NCI-H2081 (cell line): ENCODE results near the gene CGB2.
"Not testable (repeated sequence)": the region's sequence is repeated elsewhere in the genome, so short reads cannot be mapped to it uniquely, and the experiment has no call there.

ENCODE experiments used
- DNase-seq, 2 experiments: peaks; one replicate each; lab custom pipeline; 2025; lab: John Stamatoyannopoulos, UW

Gene CGB2

DNA sequence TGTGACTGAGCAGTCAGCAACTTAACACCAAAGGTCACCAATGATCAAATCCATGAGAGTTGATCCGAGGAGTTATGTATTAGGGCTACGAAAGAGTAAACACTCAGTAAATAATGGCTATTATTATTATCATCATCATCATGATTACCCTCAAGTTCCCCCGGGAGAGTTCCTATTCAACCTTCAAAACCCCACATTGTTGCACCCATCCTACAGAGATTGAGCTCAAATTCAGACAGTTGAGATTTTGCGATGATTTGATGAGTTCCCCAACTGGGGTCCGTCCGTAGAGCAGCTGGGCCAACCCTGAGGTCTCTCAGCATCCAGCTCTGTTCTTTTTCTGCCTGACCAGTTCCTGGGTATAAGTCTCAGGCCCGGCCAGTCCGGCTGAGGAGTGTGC lies 6.4 kb downstream of the CGB2 start:
- DNase-seq, result not testable (repeated sequence)

DNA sequence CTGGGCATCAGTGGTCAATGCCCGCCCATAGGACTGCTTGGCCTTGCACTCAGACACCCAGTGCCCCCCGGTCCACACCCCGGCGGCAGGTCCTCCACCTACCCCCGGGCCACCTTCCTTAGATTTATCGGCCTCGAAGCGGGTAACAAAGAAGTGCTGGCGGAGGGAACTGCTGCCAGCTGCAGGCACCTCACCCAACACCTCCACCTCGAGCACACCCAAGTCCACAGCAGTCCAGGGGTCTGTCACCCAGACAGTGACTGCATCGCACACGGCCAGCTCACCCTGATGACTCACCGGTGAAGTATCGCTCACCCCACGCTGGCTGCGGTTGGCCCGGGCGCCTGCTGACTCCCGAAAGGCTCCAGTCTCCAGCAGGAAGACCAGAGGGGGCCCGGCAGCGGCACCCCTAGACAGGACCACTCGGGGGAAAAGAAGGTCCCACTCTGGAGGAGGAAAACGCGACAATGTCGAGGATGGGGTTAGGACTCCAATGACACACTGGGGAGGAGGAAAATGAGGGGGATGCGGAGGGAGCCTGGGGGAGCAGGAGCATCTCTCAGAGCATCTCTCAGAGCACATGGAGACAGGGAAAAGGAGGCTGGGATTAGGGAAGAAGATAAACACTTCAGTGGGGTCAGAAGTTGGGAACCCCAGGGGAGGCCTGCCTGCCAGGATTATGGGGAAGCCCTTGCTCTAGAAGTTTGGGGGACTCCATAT lies 7.0 kb downstream of the CGB2 start:
- not testable (repeated sequence) for DNase-seq

DNA sequence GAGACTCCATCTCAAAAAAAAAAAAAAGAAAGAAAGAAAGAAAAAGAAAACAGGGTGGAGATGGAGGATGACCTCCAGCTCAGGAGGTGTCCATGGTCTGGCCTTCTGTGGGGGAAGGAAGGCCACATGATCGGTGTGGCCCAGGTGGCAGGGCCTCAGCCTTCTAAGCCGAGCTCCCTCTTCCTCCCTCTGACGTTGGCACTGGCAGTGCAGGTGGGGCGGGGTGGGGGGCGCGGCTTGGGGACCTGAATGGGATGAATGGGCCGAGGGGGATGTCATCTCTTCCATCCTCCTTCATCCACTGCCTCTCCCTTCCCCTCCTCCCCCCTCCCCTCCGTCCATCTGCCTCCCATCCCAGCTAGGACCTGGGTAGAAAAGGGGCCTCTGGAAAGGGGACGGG lies 8.0 kb downstream of the CGB2 start:
- not testable (repeated sequence) for DNase-seq

DNA sequence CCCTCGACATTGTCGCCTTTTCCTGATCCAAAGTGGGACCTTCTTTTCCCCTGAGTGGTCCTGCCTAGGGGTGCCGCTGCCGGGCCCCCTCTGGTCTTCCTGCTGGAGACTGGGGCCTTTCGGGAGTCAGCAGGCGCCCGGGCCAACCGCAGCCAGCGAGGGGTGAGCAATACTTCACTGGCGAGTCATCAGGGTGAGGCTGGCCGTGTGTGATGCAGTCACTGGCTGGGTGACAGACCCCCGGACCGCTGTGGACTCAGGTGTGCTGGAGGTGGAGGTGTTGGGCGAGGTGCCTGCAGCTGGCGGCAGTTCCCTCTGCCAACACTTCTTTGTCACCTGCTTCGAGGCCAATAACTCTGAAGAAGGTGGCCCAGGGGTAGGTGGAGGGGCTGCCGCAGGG lies 10.5 kb downstream of the CGB2 start:
- DNase-seq, result no peak

DNA sequence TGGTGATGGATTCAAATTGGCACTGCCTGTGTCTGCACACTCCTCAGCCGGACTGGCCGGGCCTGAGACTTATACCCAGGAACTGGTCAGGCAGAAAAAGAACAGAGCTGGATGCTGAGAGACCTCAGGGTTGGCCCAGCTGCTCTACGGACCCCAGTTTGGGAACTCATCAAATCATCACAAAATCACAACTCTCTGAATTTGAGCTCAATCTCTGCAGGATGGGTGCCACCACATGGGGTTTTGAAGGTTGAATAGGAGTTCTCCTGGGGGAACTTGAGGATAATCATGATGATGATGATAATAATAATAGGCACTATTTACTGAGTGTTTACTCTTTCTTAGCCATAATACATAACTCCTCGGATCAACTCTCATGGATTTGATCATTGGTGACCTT lies 11.0 kb downstream of the CGB2 start:
- DNase-seq, result not testable (repeated sequence)

DNA sequence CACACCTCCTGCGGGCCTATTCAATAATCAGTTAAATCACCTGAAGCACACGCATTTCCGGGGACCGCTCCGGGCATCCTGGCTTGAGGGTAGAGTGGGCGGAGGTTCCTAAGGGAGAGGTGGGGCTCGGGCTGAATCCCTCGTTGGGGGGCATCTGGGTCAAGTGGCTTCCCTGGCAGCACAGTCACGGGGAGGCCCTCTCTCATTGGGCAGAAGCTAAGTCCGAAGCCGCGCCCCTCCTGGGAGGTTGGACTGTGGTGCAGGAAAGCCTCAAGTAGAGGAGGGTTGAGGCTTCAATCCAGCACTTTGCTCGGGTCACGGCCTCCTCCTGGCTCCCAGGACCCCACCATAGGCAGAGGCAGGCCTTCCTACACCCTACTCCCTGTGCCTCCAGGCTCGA lies 11.9 kb downstream of the CGB2 start, which contains the start of gene CGB5:
Gene CGB5, plus strand, starts transcription at position 301 of the 400 bp plus-strand sequence. CDS start 362 bp downstream, outside the sequence.
- not testable (repeated sequence) for DNase-seq

DNA sequence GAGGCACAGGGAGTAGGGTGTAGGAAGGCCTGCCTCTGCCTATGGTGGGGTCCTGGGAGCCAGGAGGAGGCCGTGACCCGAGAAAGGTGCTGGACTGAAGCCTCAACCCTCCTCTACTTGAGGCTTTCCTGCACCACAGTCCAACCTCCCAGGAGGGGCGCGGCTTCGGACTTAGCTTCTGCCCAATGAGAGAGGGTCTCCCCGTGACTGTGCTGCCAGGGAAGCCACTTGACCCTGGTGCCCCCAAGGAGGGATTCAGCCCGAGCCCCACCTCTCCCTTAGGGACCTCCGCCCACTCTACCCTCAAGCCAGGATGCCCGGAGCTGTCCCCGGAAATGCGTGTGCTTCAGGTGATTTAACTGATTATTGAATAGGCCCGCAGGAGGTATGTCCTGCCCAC lies 17.3 kb downstream of the CGB2 start, which contains the start of gene CGB8:
Gene CGB8, minus strand, starts transcription at position 101 of the 400 bp plus-strand sequence. CDS start 372 bp downstream, outside the sequence.
- not testable (repeated sequence) for DNase-seq

DNA sequence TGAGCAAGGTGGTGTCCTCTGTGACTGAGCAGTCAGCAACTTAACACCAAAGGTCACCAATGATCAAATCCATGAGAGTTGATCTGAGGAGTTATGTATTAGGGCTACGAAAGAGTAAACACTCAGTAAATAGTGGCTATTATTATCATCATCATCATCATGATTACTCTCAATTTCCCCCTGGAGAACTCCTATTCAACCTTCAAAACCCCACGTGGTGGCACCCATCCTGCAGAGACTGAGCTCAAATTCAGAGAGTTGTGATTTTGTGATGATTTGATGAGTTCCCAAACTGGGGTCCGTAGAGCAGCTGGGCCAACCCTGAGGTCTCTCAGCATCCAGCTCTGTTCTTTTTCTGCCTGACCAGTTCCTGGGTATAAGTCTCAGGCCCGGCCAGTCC lies 18.1 kb downstream of the CGB2 start:
- DNase-seq, result not testable (repeated sequence)

DNA sequence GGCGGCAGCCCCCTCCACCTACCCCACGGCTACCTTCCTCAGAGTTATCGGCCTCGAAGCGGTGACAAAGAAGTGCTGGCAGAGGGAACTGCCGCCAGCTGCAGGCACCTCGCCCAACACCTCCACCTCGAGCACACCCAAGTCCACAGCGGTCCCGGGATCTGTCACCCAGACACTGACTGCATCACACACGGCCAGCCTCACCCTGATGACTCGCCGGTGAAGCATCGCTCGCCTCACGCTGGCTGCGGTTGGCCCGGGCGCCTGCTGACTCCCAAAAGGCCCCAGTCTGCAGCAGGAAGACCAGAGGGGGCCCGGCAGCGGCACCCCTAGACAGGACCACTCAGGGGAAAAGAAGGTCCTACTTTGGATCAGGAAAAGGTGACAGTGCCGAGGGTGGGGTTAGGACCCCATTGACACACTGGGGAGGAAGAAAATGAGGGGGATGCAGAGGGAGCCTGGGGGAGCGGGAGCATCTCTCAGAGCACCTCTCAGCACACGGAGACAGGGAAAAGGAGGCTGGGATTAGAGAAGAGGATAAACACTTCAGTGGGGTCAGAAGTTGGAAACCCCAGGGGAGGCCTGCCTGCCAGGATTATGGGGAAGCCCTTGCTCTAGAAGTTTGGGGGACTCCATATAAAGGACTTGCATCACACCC lies 18.8 kb downstream of the CGB2 start:
- not testable (repeated sequence) for DNase-seq

DNA sequence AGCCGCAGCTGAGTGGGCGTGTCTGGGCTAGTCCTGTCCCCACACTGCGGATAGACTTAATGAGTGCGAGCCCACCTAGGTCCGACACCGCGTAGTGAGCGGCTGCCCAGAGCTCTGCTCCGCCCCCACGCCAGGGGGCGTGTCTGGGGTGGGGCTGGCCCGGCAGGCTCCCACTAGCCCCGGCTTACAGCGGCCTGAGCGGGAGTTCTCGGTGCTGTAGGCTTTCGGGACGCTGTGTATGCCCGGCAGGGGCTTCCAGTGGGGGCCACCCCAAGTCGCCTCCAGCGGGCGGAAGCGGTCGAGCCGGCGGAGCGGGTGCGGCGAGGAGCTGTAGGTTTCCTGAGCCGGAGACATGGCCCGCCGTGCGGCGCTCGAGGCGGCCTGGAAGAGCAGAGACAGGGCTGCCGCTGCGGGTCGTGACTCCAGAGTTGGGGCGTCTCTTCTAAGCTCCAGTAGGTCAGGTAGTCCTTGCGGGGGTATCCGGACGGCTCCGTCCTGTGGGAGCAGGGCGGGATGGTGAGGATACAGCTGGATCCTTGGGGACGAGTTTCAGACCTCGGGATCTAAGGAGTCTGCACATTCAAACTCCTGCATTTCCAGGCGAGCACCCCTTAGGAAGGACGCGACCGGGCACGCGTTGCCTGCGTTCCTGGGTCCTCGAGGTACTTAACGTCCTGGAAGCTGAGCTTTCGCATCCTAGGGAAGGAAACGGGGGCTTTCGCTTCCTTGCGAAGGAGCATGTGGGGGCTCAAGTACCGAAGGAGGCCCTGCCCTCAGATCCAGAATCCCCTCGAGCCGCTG lies 24.6 kb downstream of the CGB2 start:
- DNase-seq, result no peak

DNA sequence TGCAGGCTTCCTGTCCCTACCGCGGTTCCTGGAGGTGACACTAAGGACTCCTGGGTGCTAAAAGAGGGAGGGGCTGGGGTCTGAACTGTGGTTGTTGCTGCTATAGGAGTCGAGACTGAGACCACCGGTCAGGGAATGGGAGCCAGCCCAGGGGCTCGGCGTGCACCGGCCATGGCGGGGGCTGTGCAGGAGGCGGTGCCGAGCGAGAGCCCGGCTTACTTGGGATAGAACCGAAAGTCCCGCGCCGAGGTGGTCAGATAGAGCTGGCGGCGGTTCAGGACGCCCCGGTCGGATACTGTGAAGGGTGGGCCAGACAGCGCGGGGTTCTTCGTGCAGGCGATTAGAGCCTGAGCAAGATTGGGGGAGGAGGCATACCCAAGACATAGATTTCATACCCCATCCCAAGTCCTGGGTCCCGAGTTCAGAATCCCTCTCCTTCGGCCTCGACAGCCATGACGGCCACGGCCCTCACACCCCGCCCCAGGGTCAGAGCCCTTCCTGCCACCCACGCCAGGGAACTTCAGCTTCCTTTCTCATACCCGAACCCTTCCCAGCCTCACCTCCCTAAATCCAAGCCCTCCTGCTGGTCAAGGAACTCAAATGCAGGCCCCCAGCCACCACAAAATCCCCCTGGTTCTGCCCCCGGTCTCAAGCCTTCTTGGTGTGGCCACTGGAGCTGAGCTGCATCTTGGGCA lies 25.4 kb downstream of the CGB2 start:
- not testable (repeated sequence) for DNase-seq

DNA sequence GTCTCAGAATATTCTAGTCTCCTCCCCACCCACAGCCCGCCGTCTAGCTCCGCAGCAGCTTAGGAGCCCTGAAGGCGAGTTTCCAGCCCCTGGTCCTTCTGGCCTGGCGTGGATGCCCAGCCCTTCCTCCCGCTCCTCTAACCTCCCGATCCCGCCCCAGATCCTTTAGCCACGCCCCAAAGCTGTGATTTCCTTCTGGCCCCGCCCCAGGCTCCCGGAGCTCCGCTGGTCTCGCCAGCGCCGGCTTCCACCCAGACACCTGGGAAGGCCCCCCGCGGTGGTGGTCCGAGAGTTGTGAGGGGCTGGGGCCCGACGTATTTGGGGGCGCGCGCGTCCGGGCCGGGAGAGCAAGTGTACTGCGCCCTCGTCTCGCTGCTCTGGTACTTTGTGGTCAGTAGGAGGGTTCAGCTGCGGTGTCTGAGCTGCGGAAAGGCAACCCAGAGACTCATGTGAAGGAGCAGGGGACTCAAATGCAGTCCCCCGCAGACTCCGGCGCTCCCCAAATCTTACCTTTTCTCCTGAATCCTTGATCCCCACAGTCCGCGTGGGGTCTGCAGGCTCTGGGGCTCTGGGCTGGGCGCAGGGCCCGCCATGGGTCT lies 26.0 kb downstream of the CGB2 start, which contains the start of gene CGB7:
Gene CGB7, minus strand, starts transcription at position 114 of the 599 bp plus-strand sequence. CDS start 2,374 bp downstream, outside the sequence.
- DNase-seq, result no peak

DNA sequence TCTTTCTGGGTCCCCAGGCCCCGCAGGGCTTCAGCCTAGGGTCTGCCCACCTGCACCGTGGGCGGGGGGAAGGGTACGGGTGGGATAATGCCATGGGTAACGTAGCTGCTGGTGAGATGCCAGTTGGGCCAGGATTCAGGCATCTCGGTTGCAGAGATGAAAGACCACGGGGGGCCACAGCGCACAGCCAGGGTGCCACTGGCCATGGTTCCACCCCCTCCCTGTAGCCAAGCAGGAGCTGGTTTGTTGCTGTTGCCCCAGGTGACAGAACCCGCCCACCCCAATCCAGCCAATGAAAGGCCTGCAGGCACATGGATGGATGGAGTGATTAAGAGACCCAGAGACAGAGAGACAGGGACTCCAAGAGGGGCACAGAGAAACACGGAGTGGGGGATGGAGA lies 26.9 kb downstream of the CGB2 start:
- DNase-seq, result no peak

DNA sequence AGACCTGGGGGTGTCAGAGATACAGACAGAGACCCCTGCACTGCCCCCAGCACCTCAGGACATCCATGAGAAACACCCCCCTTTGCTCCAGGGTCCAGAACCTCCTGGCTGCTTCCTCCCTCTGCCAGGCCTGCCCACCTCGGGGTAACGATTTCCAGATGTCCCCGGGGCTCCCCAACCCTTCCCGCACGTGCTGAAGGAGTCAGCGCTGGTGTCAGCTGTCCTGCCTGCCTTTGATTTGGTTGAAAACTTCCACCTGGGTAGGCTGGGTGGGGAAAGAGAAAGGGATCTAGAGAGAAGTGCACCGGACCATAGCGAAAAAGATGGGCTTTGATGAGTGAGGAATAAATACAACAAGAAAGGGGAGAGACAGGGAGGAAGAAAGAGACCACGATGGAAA lies 27.4 kb downstream of the CGB2 start:
- no peak for DNase-seq

DNA sequence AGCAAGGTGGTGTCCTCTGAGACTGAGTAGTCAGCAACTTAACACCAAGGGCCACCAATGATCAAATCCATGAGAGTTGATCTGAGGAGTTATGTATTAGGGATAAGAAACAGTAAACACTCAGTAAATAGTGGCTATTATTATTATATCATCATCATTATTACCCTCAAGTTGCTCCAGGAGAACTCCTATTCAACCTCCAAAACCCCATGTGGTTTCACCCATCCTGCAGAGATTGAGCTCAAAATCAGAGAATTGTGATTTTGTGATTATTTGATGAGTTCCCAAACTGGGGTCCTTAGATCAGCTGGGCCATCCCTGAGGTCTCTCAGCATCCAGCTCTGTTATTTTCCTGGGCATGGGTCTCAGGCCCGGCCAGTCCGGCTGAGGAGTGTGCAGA lies 29.3 kb downstream of the CGB2 start:
- no peak for DNase-seq

DNA sequence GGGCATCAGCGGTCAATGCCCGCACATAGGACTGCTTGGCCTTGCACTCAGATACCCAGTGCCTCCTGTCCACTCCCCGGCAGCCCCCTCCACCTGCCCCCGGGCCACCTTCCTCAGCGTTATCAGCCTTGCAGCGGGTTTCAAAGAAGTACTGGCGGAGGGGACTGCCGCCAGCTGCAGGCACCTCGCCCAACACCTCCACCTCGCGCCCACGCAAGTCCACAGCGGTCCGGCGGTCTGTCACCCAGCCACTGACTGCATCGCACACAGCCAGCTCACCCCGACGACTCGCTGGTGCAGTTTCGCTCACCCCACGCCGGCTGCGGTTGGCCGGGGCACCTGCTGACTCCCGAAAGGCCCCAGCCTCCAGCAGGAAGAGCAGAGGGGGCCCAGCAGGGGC lies 29.8 kb downstream of the CGB2 start:
- no peak for DNase-seq

DNA sequence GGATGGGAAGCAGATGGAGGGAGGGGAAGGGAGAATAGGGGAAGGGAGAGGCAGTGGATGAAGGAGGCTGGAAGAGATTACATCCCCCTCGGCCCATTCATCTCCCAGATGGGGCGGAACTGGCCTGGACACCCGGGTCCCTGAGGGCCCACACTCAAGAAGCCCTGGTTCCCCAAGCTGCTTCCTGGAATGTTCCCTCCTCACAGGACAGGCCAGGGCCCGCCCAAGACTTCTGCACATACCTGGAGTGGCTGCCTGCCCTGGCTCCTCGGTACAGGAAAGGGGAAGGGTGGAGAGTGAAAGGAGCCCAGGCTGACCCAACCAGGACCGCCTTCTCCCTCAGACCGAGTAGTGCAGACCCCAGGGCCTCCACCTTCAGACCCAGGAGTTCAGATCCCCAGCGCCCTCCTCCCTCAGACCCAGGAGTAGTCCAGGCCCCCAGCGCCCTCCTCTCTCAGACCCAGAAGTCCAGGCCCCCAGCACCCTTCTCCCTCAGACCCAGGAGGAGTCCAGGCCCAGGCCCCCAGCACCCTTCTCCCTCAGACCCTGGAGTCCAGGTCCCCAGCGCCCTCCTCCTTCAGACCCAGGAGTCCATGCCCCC lies 32.4 kb downstream of the CGB2 start:
- no peak for DNase-seq

DNA sequence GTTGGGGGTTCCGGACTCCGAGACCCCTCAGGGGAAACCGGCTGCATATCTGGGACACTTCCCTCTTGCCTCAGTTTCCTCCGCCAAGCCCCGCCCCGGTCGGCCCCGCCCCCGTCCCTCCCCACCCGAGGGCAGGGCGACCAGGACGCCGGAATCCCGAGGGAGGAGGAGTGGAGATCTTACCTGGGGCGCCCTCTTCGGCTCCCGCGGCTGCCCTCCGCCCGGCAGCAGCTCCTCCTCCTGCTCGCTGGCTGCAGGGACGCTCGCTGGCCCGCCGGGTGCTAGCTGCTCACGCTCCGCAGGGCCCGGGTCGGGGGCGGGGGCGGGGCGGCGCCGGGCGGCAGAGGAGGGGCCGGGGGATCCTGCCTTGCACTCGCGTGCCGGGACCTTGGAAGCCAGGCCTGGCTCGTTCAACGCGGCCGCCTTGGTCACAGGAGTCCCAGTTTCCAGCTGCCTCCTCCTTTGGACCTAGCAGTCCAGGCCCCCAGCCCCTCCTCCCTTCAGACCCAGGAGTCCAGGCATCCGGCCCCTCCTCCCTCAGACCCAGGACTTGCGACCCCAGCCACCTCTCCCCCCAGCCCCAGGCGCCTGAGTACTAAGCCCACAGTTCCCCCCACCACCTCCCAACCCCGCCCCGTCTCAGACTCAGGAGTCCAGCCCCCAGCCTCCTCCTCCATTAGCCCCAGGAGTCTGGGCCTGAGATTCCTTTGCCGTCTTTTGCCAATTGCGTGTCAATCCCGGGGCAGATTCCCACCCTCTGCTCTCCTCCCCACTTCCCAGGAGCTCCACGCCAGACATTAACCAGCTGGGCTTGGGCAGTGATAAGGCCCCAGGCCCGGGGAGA lies 33.3 kb downstream of the CGB2 start, which contains the start of gene NTF4:
Gene NTF4, minus strand, starts transcription at position 51 of the 844 bp plus-strand sequence. CDS start 2,821 bp downstream, outside the sequence.
- DNase-seq, result no peak

DNA sequence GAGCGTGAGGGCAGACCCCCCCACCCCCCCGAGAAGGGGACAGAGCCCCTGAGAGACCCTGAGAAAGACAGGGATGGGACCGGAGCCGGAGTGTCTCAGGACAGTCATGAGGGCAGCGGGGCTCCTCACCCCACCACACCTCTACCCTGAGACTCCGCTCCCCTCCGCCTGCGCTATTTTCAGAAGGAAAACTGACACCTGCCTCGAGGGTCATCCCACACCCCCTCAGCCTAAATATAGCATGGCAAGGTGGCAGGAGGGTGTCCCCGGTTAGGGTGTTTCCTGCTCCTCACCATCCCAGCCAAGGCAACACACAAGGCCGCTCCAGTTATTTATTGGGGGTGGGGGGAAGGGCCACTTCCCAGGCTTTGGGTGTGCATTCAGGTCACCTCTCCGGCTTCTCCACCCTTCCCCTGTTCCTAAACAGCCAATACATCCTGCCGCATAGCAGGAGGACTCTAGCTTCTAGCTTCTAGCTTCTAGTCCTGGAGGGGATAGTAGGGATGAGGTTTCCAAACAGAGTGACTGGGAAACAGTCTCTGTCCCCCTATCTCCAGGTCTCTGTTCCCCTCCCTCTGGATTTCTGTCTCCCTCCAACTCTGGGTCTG lies 34.3 kb downstream of the CGB2 start:
- no peak for DNase-seq
